ENCODE results near the gene TK2.
"Not testable (repeated sequence)": the region's sequence is repeated elsewhere in the genome, so short reads cannot be mapped to it uniquely, and the experiment has no call there.

Gene TK2

GRCh38 chr16:66516808-66517585 is 32.9 kb downstream of the TK2 start:
- no peak overlapping the region; the same call in 1 of the 2 replicates for H3K4me3 ChIP-seq (ENCODE audit: low read depth, low read length)
- peaks cover 27% of the 10 kb centered on the region for H3K4me1 ChIP-seq (ENCODE audit: control insufficient read depth, insufficient read depth, low read length)

GRCh38 chr16:66516509-66516807 is 33.5 kb downstream of the TK2 start:
- H3K9me3 ChIP-seq (ENCODE audit: control insufficient read depth, insufficient read depth, low read depth, low read length) = peaks cover 4% of the 10 kb centered on the region; the same call in 1 of the 2 replicates
- H3K27me3 ChIP-seq (ENCODE audit: control insufficient read depth, insufficient read depth, low read length) = no peaks in the 10 kb centered on the region
- H3K4me1 ChIP-seq (ENCODE audit: control insufficient read depth, insufficient read depth, low read length) = peaks cover 33% of the 10 kb centered on the region
- H3K27ac ChIP-seq (ENCODE audit: low read depth, low read length) = no peak overlapping the region
- H3K4me3 ChIP-seq (ENCODE audit: low read depth, low read length) = no peak overlapping the region
- H3K36me3 ChIP-seq (ENCODE audit: control insufficient read depth, insufficient read depth, low read length) = no peaks in the 10 kb centered on the region
- H3K9ac ChIP-seq (ENCODE audit: low read length) = peak overlapping the region; percentile 49

More at GRCh38 chr16:66516808-66517585, 32.9 kb downstream of the TK2 start:
- Histone ChIP-seq H3K9me3 (ENCODE audit: control insufficient read depth, insufficient read depth, low read depth, low read length) (peaks cover 4% of the 10 kb centered on the region; the same call in 1 of the 2 replicates), H3K27ac (ENCODE audit: low read depth, low read length) (peak overlapping the region; percentile 42; the same call in 1 of the 2 replicates), H3K36me3 (ENCODE audit: control insufficient read depth, insufficient read depth, low read length) (no peaks in the 10 kb centered on the region), H3K9ac (ENCODE audit: low read length) (peak overlapping the region; percentile 49), H3K27me3 (ENCODE audit: control insufficient read depth, insufficient read depth, low read length) (no peaks in the 10 kb centered on the region)

DNA sequence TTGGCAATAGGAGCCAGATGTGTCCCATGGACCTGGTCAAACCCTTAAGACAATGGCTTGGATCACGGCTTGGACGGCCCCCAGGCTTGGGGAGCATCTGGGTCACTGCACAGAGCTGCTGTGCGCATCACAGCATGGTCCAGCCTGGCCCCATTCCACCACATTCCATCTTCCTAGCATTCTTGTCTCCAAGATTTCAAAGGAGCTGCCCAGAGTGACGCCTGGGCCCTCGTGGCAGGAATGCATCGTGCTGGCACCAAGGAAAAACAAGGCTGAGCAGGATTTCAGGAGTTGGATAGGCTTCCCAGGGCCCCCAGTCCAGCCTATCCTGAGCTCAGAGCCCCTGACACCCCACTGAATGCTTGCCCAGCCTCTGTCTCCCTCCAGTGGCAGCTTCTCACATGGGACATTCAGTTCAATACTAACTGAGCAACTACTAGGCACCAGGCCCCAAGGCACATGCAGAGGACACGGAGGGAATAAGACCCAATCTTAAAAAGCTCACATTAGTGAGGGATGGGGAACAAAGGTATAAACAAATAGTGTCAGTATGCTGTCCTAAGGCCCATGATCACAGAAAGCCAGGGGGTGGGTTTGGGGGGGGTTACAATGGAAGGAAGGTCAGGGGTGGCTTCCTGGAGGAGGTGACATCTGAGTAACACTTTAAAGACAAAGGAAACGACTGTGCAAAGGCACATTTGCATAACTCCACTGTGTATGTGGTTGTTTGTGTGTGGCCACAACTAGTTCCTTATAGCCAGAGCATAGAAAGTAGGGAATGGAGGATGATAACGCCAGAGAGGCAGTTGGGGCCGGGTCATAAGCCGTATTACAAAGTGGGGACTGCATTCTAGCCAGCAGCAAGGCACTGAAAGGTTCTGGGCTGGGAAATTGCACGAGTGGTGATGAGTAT is 34.1 kb downstream of the TK2 start:
- Histone ChIP-seq H3K4me1 (ENCODE audit: control insufficient read depth, insufficient read depth, low read length) (peaks cover 39% of the 10 kb centered on the region), H3K9ac (ENCODE audit: low read length) (no peak overlapping the region), H3K36me3 (ENCODE audit: control insufficient read depth, insufficient read depth, low read length) (no peaks in the 10 kb centered on the region), H3K9me3 (ENCODE audit: control insufficient read depth, insufficient read depth, low read depth, low read length) (peaks cover 4% of the 10 kb centered on the region; the same call in 1 of the 2 replicates), H3K27me3 (ENCODE audit: control insufficient read depth, insufficient read depth, low read length) (no peaks in the 10 kb centered on the region), H3K27ac (ENCODE audit: low read depth, low read length) (no peak overlapping the region), H3K4me3 (ENCODE audit: low read depth, low read length) (no peak overlapping the region)

DNA sequence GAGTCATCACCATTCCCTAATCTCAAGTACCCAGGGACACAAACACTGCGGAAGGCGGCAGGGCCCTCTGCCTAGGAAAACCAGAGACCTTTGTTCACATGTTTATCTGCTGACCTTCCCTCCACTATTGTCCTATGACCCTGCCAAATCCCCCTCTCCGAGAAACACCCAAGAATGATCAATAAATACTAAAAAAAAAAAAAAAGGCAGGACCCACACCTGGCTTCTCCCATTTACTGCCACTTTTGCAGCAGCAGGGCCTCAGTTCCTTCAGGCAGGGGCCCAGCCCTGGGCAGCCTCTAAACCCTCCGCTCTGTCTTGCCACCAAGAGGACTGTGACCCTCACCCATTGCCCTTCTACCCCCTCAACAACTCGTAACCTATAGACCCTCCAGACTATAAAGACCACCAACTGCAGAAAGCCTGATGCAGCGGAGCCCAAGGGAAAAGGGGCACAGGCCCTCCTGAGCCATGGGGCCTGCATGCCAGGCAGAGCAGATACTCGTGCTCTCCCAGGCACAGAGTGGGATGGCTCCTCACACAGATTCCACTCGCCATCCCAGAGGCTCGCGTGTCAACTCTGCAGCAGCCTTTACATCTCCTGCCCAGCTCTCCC is 34.8 kb downstream of the TK2 start:
- peaks cover 44% of the 10 kb centered on the region for H3K4me1 ChIP-seq (ENCODE audit: control insufficient read depth, insufficient read depth, low read length)
- not testable (repeated sequence) for H3K9ac ChIP-seq (ENCODE audit: low read length); H3K36me3 ChIP-seq (ENCODE audit: control insufficient read depth, insufficient read depth, low read length); H3K9me3 ChIP-seq (ENCODE audit: control insufficient read depth, insufficient read depth, low read depth, low read length); H3K27me3 ChIP-seq (ENCODE audit: control insufficient read depth, insufficient read depth, low read length); H3K27ac ChIP-seq (ENCODE audit: low read depth, low read length); H3K4me3 ChIP-seq (ENCODE audit: low read depth, low read length)

- not testable (repeated sequence) for H3K27me3 ChIP-seq (ENCODE audit: control insufficient read depth, insufficient read depth, low read length); H3K9ac ChIP-seq (ENCODE audit: low read length); H3K9me3 ChIP-seq (ENCODE audit: control insufficient read depth, insufficient read depth, low read depth, low read length); H3K36me3 ChIP-seq (ENCODE audit: control insufficient read depth, insufficient read depth, low read length); H3K4me3 ChIP-seq (ENCODE audit: low read depth, low read length); H3K27ac ChIP-seq (ENCODE audit: low read depth, low read length)
- H3K4me1 ChIP-seq (ENCODE audit: control insufficient read depth, insufficient read depth, low read length) = peaks cover 49% of the 10 kb centered on the region
Measured at GRCh38 chr16:66514391-66514790, 35.5 kb downstream of the TK2 start.

DNA sequence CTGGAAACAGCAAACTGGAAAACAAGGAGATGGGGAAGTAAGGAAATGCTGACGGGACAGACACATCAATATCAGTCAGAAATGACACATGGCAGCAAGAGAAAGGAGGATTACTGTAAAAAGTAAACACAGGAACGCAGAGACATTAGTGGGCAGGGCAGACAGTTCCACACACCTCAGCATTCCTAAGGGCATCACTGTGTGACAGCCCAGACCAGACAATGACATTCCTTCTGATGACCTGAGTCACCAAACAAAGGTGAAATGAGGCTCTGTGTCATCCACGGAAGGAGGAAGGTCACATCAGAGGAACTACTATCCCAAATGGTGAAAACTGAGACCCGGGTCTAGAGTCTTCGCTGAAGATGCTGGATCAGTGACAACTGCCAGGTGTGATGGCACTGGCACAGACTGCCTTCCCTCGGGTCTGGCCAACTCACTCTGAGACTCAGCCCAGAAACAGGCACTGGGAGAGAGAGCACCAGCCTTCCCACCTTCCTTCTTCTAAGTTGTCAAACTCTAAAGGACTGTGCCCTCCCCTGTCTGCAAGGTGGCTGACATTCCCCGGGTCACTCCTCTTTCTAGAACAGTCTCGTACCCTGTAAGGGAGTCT is 36.7 kb downstream of the TK2 start:
- H3K27me3 ChIP-seq (ENCODE audit: control insufficient read depth, insufficient read depth, low read length) = no peaks in the 10 kb centered on the region
- no peak overlapping the region for H3K4me3 ChIP-seq (ENCODE audit: low read depth, low read length)
- peaks cover 4% of the 10 kb centered on the region; the same call in 1 of the 2 replicates for H3K9me3 ChIP-seq (ENCODE audit: control insufficient read depth, insufficient read depth, low read depth, low read length)
- peaks cover 49% of the 10 kb centered on the region for H3K4me1 ChIP-seq (ENCODE audit: control insufficient read depth, insufficient read depth, low read length)
- no peak overlapping the region for H3K27ac ChIP-seq (ENCODE audit: low read depth, low read length)
- H3K9ac ChIP-seq (ENCODE audit: low read length) = no peak overlapping the region
- H3K36me3 ChIP-seq (ENCODE audit: control insufficient read depth, insufficient read depth, low read length) = no peaks in the 10 kb centered on the region

DNA sequence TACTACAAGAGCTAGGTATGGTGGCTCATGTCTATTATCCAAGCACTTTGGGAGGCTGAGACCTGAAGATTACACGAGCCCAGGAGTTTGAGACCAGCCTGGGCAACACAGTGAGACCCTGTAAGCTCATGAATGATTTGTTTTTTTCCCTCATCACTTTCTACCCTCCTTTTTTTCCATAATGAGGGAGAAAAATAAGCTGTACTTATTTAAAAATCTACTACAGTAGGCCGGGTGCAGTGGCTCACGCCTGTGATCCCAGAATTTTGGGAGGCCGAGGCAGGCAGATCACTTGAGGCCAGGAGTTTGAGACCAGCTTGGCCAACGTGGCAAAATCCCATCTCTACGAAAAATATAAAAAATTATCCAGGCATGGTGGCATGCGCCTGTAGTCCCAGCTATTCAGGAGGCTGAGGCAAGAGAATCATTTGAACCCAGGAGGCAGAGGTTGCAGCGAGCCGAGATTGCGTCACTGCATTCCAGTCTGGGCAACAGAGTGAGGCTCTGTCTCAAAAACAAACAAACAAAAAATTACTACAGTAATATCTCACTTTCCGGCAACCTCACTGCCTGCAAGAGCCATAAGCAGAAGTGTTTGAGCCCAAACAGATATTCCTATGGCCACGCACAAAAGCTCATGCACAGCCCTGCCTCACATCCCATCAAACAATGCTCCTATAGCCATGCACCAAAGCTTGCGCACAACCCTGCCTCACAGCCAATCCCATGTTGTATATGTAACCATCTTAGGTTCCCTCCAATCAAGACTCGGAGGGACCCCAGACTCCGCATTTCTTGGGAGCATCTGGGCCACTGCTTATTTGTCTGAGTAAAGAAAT is 37.4 kb downstream of the TK2 start:
- peaks cover 47% of the 10 kb centered on the region for H3K4me1 ChIP-seq (ENCODE audit: control insufficient read depth, insufficient read depth, low read length)
- no peaks in the 10 kb centered on the region for H3K27me3 ChIP-seq (ENCODE audit: control insufficient read depth, insufficient read depth, low read length)
- peaks cover 4% of the 10 kb centered on the region; the same call in 1 of the 2 replicates for H3K9me3 ChIP-seq (ENCODE audit: control insufficient read depth, insufficient read depth, low read depth, low read length)
- H3K9ac ChIP-seq (ENCODE audit: low read length) = no peak overlapping the region
- 0 out of 2 replicates have a peak overlapping the region, but pooled peaks have one; percentile 20 for H3K27ac ChIP-seq (ENCODE audit: low read depth, low read length)
- H3K36me3 ChIP-seq (ENCODE audit: control insufficient read depth, insufficient read depth, low read length) = no peaks in the 10 kb centered on the region
- H3K4me3 ChIP-seq (ENCODE audit: low read depth, low read length) = no peak overlapping the region

DNA sequence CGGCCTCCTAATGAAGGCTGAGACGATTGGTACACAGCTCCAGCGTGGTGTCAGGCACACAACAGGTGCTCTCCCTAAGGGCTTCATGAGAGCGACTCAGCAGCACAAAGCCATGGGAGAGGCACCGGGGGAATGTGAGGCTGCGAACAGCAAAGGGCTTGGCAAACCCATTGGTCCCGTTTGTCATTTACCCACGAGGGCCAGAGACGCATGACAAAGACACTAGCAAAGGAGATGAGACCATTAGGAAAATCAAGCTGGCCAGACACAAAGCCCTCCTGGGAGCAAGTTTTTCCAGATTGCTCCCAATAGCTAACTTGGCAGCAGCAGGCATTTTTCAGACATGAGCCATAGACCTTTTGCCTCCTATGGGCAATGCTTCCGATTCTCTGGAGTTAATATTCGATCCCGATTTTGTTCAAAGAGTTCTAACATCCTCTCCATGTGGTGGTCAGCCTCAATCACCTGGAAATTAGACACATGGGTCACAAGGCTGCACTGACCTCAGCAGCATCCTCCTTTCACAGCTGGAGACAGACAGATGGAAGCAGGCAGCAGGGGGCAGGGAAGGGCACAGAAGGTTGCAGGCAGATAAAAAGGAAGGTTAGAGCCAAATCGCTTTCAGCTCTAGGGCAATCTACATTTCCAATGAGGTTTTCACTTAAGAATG is 38.2 kb downstream of the TK2 start:
- Histone ChIP-seq H3K27ac (ENCODE audit: low read depth, low read length) (peak overlapping the region; percentile 4; the same call in 1 of the 2 replicates), H3K36me3 (ENCODE audit: control insufficient read depth, insufficient read depth, low read length) (no peaks in the 10 kb centered on the region), H3K4me3 (ENCODE audit: low read depth, low read length) (no peak overlapping the region), H3K9ac (ENCODE audit: low read length) (peak overlapping the region; percentile 25), H3K4me1 (ENCODE audit: control insufficient read depth, insufficient read depth, low read length) (peaks cover 40% of the 10 kb centered on the region), H3K9me3 (ENCODE audit: control insufficient read depth, insufficient read depth, low read depth, low read length) (peaks cover 4% of the 10 kb centered on the region; the same call in 1 of the 2 replicates), H3K27me3 (ENCODE audit: control insufficient read depth, insufficient read depth, low read length) (no peaks in the 10 kb centered on the region)

DNA sequence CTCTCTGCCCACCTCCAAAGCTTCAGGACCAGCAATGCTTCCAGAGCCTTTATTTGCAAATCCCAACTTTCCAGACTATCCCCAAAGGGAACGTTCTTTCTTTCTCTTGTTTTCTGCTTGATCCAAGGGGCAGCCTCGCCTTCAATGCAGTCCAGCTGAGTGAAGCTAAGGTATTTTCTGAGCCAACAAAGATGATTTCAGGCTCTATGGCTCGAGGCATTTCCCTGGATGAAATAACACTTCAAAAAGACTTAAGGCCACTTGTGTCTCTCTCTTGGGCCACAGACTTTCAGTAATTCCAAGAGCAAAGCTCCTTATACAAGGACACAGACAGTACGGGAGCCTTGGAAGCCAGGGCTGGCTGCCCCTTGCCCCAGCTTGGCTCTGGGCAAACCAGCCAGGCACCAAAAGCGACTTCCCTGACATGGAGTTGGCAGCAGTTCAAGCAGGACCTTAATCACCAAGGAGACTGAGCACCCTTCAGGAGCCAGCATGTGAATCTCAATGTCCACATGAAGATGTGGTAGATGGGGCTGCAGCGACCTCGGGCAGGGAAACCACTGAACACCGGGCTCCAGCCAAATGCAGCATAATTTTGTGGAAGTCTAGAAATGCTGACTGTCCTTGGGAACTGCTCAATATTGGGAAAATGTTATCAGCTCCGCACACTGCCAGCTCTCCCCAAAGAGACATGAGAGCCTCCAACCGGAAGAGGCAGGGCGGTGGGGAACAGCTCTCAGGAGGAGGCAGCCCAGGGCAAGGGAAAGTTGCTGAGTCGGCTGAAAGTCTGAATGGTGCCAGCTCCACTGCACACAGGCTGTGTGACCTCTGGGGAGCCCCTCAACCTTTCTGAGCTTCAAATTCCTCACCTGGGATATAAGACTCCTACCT is 39.0 kb downstream of the TK2 start:
- peak overlapping the region; percentile 30 for H3K9ac ChIP-seq (ENCODE audit: low read length)
- no peak overlapping the region for H3K4me3 ChIP-seq (ENCODE audit: low read depth, low read length)
- H3K4me1 ChIP-seq (ENCODE audit: control insufficient read depth, insufficient read depth, low read length) = peaks cover 34% of the 10 kb centered on the region
- peak overlapping the region; percentile 4; the same call in 1 of the 2 replicates for H3K27ac ChIP-seq (ENCODE audit: low read depth, low read length)
- no peaks in the 10 kb centered on the region for H3K36me3 ChIP-seq (ENCODE audit: control insufficient read depth, insufficient read depth, low read length)
- H3K9me3 ChIP-seq (ENCODE audit: control insufficient read depth, insufficient read depth, low read depth, low read length) = peaks cover 4% of the 10 kb centered on the region; the same call in 1 of the 2 replicates
- H3K27me3 ChIP-seq (ENCODE audit: control insufficient read depth, insufficient read depth, low read length) = no peaks in the 10 kb centered on the region

Measured in HUES6 (cell line).